ENCODE data around the gene KCNT2.

GRCh38 chr1:196461521-196461920 is 146.7 kb downstream of the KCNT2 start:
- TF ChIP-seq RAD21 (IDR thresholded peaks at IDR 0.05) (no peak), CTCF (IDR thresholded peaks at IDR 0.05; ENCODE audit: low read depth, low read length, missing input control) (no peak), GABPA (IDR thresholded peaks at IDR 0.05 in 1 of 2, conservative IDR thresholded peaks at IDR 0.05 in 1 of 2) (no peak), ATF3 (IDR thresholded peaks at IDR 0.05) (no peak), FOXA1 (IDR thresholded peaks at IDR 0.05) (no peak), JUND (IDR thresholded peaks at IDR 0.05) (no peak), SP1 (IDR thresholded peaks at IDR 0.05) (no peak), REST (IDR thresholded peaks at IDR 0.05) (no peak), YY1 (IDR thresholded peaks at IDR 0.05) (no peak), ZBTB33 (IDR thresholded peaks at IDR 0.05) (no peak), MAX (IDR thresholded peaks at IDR 0.05) (no peak), RXRA (IDR thresholded peaks at IDR 0.05) (no peak), EGR1 (IDR thresholded peaks at IDR 0.05; ENCODE audit: low read depth in 2 of 2) (no peak), HNF4A (conservative IDR thresholded peaks at IDR 0.05) (no peak)

Measured in liver (tissue), 3 donors.